Ovary (tissue), 9 donors: ENCODE measurements around the gene SLC2A1. TPM values are rescaled to one million over a fixed set of nuclear protein-coding genes. Genes with fewer than 3 reads are reported as not detected.
"Not testable (repeated sequence)": the region's sequence is repeated elsewhere in the genome, so short reads cannot be mapped to it uniquely, and the experiment has no call there.

Experiments
- DNase-seq, 5 donors: peaks; one replicate each; pipeline ENCODE4 v3.0.0-alpha.2; 2019 to 2020
- H3K27ac ChIP-seq, 2 donors: fragments of 200-600 bp; one replicate each; pipeline versions ENCODE4 v1.5.1 to v1.8.0; 2019 to 2022
- H3K27me3 ChIP-seq: fragments of 200-600 bp; one replicate; pipeline ENCODE4 v1.8.0; 2022
- H3K36me3 ChIP-seq: fragments of 200-600 bp; sonication (generic); one replicate; pipeline ENCODE4 v1.5.1; 2019
- H3K4me1 ChIP-seq: one replicate; pipeline ENCODE4 v1.8.1; 2013; ENCODE audit warnings: mild to moderate bottlenecking, moderate library complexity; ENCODE audit not compliant: insufficient read depth
- H3K4me3 ChIP-seq: fragments of 200-600 bp; sonication (generic); one replicate; pipeline ENCODE4 v1.5.1; 2017
- H3K9me3 ChIP-seq, 2 donors: fragments of 200-600 bp in 1 of 2; sonication (generic) in 1 of 2; one replicate each; pipeline versions ENCODE4 v1.5.1 to v1.8.1; 2013 to 2019; ENCODE audit warnings: mild to moderate bottlenecking in 1 of 2, moderate library complexity in 1 of 2
- EP300 ChIP-seq: sonication (generic); formaldehyde crosslinking; IDR thresholded peaks from one replicate; pipeline ENCODE4 v1.6.1; 2017; ENCODE audit warnings: antibody characterized with exemption
- POLR2A ChIP-seq: fragments of 450-650 bp; IDR thresholded peaks from one replicate; pipeline ENCODE4 v1.6.1; 2017; ENCODE audit warnings: antibody characterized with exemption, mild to moderate bottlenecking, moderate library complexity
- WGBS, 3 donors: extraction: QIAGEN DNeasy Blood & Tissue Kit in 1 of 3; methylation state at CpG; one replicate each; pipeline versions ENCODE4 v1.1.5 to v1.1.7; 2013 to 2017; 5-methylcytosine and 5-hydroxymethylcytosine counted together
- intact Hi-C, 4 donors: fragments of 100-400 bp; cut with DNase I; formaldehyde crosslinking; loops; one replicate each; pipeline versions ENCODE4 v1.11.0 to v1.15.1; 2022 to 2023
- polyA plus RNA-seq, 2 donors: library from polyadenylated mRNA; stranded (reverse); fragments of 200-250 nt in 1 of 2; fragments of 350-450 nt in 1 of 2; fragmentation: Illumina TruSeq in 1 of 2; extraction: RNeasy Lipid Tissue Mini Kit (QIAGEN cat#74804) in 1 of 2; gene quantifications; one replicate each; pipeline ENCODE4 v1.2.3, GENCODE V29; 2013 to 2014
- total RNA-seq, 7 donors: library from RNA; depleted of rRNA in 2 of 7; stranded (reverse); fragments of >200 nt in 2 of 7; fragmentation: NEBNext Ultra II Directional in 3 of 7; extraction: Animal tissue kit (Norgen Biotek cat#: 25700) in 3 of 7; gene quantifications; one replicate each; pipeline versions ENCODE4 v1.1.0 to v1.2.4, GENCODE V29; 2016 to 2023
- TF ChIP-seq, protein P1 (sequence below), 3 donors: fragments of 450-650 bp in 2 of 3; fragments of 200-600 bp in 1 of 3; IDR thresholded peaks; one replicate each; pipeline versions ENCODE4 v1.5.1 to v1.8.0; 2016 to 2022; ENCODE audit warnings: antibody characterized with exemption in 3 of 3, mild to moderate bottlenecking in 1 of 3
- donor health status: DM: no; HTN: no; CAD: no; lungs with moderate emphysema.
- donor health status: DM: no; HTN: no; CAD: no.
- donor health status: Bipolar disorder and iron deficiency.
- donor health status: DM: yes; HTN: yes; CAD: no.
- donor health status: DM: no; HTN: no; CAD: no.
- donor health status: DM: yes; HTN: yes; CAD: no.

The SLC2A1 gene
- total and polyA plus RNA-seq, 9 donors: 10.3 to 65.4 (median 19.2) TPM

DNA sequence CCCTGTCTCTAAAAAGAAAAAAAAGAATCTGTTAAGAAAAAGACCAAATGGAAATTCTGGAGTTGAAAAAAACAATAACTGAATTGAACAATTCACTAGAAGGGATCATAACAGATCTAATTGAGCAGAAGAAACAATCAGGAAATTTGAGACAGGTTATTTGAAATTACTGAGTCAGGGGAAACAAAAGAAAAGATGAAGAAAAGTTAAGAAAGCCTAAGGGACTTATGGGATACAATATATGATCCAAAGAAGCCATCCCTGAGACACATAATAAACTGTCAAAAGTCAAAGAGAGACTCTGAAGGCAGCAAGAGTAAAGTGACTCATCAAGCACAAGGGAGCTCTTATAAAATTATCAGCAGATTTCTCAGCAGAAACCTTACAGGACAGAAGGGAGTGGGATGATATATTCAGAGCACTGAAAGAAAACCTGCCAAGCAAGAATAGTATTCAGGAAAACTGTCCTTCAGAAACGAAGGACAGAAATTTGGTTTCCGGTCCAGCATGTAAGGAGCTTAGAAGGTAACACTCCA is 44.5 kb downstream of the SLC2A1 start:
- Histone ChIP-seq H3K9me3 (no peaks in the 10 kb centered on the region), H3K4me3 (no peak overlapping the region), H3K4me1 (no peaks in the 10 kb centered on the region), H3K27me3 (no peaks in the 10 kb centered on the region), H3K36me3 (no peaks in the 10 kb centered on the region), H3K27ac (no peak overlapping the region)
- intact Hi-C loops: loop anchor here in 2 of 4 donors (5.0 kb wide), 1 partner anchor 158 kb away; no protein-coding TSS in a partner anchor
- TF ChIP-seq EP300: no peak
- WGBS, 3 donors: 41 to 65% (median 65%) methylated on average over 2 of the region's 2 CpGs
- no peak for DNase-seq

DNA sequence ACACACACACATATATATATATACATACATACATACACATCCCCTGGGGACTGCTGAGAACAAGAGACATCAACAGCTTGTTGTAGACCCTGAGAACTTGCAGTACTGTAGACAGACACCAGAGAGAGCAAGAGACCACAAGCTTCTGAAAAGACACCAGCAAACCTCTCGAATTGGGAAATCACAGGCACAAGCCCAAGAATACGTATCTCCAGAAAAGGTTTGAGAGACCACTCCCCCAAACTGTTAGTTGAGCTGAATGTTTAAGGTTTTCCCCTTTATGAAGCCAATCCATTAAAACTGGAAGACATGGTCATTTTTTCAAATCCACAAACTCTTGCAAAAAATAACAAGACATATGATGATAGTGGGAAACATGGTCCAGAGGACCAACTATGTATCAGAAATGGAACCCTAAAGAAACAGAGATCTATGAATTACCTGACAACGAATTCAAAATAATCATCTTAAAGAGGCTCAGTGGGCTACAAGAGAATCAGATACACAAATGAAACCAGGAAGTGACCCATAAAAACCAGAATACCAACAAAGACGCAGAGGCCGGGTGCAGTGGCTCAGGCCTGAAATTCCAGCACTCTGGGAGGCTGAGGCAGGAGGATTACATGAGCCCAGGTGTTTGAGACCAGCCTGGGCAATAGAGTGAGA is 45.1 kb downstream of the SLC2A1 start:
- intact Hi-C loops: loop anchor here in 2 of 4 donors (5.0 kb wide), 1 partner anchor 159 kb away; no protein-coding TSS in a partner anchor
- Histone ChIP-seq H3K4me3 (no peak overlapping the region), H3K9me3 (no peaks in the 10 kb centered on the region), H3K27me3 (no peaks in the 10 kb centered on the region), H3K27ac (no peak overlapping the region), H3K36me3 (no peaks in the 10 kb centered on the region), H3K4me1 (no peaks in the 10 kb centered on the region)
- 48 to 52% (median 50%) methylated on average over 5 of the region's 5 CpGs for WGBS, 3 donors
- DNase-seq: peak in 1 of 5 donors; percentile 62
- no peak for TF ChIP-seq POLR2A
- TF ChIP-seq, protein P1, sequence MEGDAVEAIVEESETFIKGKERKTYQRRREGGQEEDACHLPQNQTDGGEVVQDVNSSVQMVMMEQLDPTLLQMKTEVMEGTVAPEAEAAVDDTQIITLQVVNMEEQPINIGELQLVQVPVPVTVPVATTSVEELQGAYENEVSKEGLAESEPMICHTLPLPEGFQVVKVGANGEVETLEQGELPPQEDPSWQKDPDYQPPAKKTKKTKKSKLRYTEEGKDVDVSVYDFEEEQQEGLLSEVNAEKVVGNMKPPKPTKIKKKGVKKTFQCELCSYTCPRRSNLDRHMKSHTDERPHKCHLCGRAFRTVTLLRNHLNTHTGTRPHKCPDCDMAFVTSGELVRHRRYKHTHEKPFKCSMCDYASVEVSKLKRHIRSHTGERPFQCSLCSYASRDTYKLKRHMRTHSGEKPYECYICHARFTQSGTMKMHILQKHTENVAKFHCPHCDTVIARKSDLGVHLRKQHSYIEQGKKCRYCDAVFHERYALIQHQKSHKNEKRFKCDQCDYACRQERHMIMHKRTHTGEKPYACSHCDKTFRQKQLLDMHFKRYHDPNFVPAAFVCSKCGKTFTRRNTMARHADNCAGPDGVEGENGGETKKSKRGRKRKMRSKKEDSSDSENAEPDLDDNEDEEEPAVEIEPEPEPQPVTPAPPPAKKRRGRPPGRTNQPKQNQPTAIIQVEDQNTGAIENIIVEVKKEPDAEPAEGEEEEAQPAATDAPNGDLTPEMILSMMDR (IDR thresholded peaks at IDR 0.05): peak in 2 of 3 donors; percentile 47 to 54
- TF ChIP-seq EP300: no peak

DNA sequence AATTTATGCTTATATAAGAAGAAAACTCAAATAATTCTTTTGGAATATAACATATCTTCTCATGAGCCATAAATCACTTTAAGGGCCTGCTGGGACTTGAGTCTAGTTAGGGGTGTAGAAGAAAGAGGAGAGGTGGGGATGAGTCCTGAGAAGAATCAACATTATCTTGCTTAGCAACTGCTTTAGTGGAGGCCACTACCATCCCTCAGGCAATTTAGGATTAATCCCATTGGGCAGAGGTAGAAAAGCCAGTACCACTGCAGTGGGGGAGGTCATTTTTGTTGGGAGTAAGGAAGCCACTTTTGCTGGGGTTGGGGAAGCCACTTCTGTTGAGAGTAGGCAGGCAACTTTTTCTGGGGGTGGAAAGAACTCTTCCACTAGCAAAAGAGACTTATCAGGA is 47.7 kb downstream of the SLC2A1 start:
- intact Hi-C loops: loop anchor here in 2 of 4 donors (5.0 kb wide), 1 partner anchor 161 kb away; no protein-coding TSS in a partner anchor

DNA sequence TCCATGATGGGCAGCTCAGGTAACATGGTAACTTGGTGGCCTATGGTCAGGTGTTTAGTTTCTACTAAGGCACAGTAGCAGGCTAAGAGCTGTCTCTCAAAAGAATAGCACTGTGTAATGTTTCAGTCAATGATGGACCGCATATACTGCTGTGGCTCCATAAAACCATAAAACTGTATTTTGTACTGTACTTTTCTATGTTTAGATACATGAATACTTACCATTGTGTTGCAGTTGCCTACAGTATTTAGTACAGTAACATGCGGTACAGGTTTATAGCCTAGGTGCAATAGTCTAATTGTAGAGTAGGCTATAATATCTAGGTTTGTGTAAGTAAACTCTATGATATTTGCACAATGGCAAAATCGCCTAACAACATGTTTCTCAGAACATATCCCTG is 50.6 kb downstream of the SLC2A1 start:
- Histone ChIP-seq H3K4me3 (no peak overlapping the region), H3K9me3 (no peaks in the 10 kb centered on the region), H3K36me3 (no peaks in the 10 kb centered on the region), H3K4me1 (no peaks in the 10 kb centered on the region), H3K27ac (no peak overlapping the region), H3K27me3 (no peaks in the 10 kb centered on the region)
- TF ChIP-seq POLR2A: no peak
- TF ChIP-seq, protein P1 (IDR thresholded peaks at IDR 0.05): no peak
- TF ChIP-seq EP300: no peak
- intact Hi-C loops: no loop called here
- WGBS, 3 donors: 97% methylated on average over 3 of the region's 3 CpGs
- no peak for DNase-seq

More for the DNA sequence above, 47.7 kb downstream of the SLC2A1 start:
- H3K4me3 ChIP-seq: no peak overlapping the region
- no peaks in the 10 kb centered on the region for H3K4me1 ChIP-seq
- H3K9me3 ChIP-seq: no peaks in the 10 kb centered on the region
- no peak for DNase-seq
- H3K27ac ChIP-seq: no peak overlapping the region
- TF ChIP-seq POLR2A (no peak), EP300 (no peak)
- TF ChIP-seq, protein P1 (IDR thresholded peaks at IDR 0.05): no peak
- no peaks in the 10 kb centered on the region for H3K36me3 ChIP-seq
- H3K27me3 ChIP-seq: no peaks in the 10 kb centered on the region

DNA sequence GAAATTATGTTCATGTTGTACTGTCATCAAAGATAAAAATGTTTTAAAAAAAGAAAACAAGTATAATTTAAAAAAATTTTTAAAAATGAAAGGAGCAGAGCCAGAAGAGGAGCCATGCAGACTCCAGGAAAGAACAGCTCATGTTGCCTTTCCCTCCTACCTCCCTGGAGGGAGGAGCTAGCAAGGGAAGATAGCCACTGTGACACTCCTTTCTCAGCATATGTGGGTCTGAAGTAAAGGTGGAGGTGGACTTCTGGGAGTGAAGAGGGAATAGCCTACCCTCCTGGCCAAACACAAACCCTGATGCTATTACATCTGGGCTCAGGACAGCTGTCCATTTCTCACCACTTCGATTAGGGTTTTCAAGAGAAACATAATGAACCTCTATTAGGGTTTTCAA is 54.2 kb downstream of the SLC2A1 start:
- no peak for TF ChIP-seq POLR2A
- H3K27ac ChIP-seq: no peak overlapping the region
- intact Hi-C loops: no loop called here
- no peaks in the 10 kb centered on the region for H3K27me3 ChIP-seq
- no peaks in the 10 kb centered on the region for H3K4me1 ChIP-seq
- no peaks in the 10 kb centered on the region for H3K9me3 ChIP-seq
- WGBS, 3 donors: 65 to 86% (median 83%) methylated on average over 1 of the region's 1 CpG
- H3K4me3 ChIP-seq: no peak overlapping the region
- no peak for DNase-seq
- no peaks in the 10 kb centered on the region for H3K36me3 ChIP-seq

DNA sequence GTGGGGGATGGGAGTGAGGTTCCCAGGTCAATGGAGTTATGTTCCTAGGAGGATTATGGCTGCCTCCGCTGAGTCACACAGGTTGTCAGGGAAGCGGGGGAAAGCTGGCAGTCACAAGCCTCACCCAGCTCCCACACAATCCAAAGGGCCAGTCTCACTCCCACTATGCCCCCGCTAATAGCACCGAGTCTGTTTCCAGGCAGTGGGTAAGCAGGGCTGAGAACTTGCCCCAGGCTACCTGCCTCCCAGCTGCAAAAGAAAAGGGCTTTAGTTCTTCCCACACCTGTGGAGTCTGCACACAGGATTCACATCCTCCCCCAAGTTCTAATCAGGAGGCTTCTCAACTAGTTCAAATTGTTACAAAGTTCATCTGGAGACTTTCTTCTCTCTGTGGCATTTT is 58.7 kb downstream of the SLC2A1 start:
- H3K4me1 ChIP-seq, H3K27me3 ChIP-seq, H3K4me3 ChIP-seq, intact Hi-C loops, H3K9me3 ChIP-seq, DNase-seq, H3K36me3 ChIP-seq, H3K27ac ChIP-seq: not testable (repeated sequence)
- 83 to 87% (median 86%) methylated on average over 4 of the region's 4 CpGs for WGBS, 3 donors
